Keratinocyte (primary cell): ENCODE data around the gene NPLOC4. TPM values are rescaled to one million over a fixed set of nuclear protein-coding genes. Genes with fewer than 3 reads are reported as not detected.

Experiments
- DNase-seq: peaks from one replicate; pipeline ENCODE4 v3.0.0-alpha.2; 2011; ENCODE audit warnings: low read depth, missing footprints, low spot score
- FAIRE-seq: peaks from 2 replicates; lab custom pipeline; 2011; peaks lifted over from hg19 to GRCh38; lab: Jason Lieb, UNC
- H2AFZ ChIP-seq: 2 replicates; pipeline ENCODE4 v1.6.0; 2012; ENCODE audit warnings: low read length, control low read depth, inconsistent platforms; ENCODE audit not compliant: control insufficient read depth
- H3K27ac ChIP-seq: 2 replicates; pipeline ENCODE4 v1.5.1; 2011; ENCODE audit warnings: low read length; ENCODE audit not compliant: control insufficient read depth, insufficient read depth
- H3K27me3 ChIP-seq: 3 replicates; pipeline ENCODE4 v1.6.0; 2011; ENCODE audit warnings: low read length; ENCODE audit not compliant: control insufficient read depth, insufficient read depth; ENCODE audit errors: extremely low read depth
- H3K36me3 ChIP-seq, 2 experiments: 2 replicates in 1 of 2; 3 replicates in 1 of 2; pipeline ENCODE4 v1.5.1; 2011; ENCODE audit warnings: low read length in 2 of 2, mild to moderate bottlenecking in 1 of 2; ENCODE audit not compliant: control insufficient read depth in 2 of 2, insufficient read depth in 2 of 2; ENCODE audit errors: extremely low read depth in 1 of 2
- H3K4me1 ChIP-seq: 3 replicates; pipeline ENCODE4 v1.5.1; 2011; ENCODE audit warnings: low read length; ENCODE audit not compliant: control insufficient read depth, insufficient read depth; ENCODE audit errors: extremely low read depth
- H3K4me2 ChIP-seq: 3 replicates; pipeline ENCODE4 v1.6.0; 2011; ENCODE audit warnings: low read depth, low read length; ENCODE audit not compliant: control insufficient read depth, insufficient read depth; ENCODE audit errors: extremely low read depth
- H3K4me3 ChIP-seq, 3 experiments: fragments of 200-600 bp in 1 of 3; sonication (generic) in 1 of 3; 2 replicates in 2 of 3; 3 replicates in 1 of 3; pipeline ENCODE4 v1.5.1; 2011 to 2016; ENCODE audit warnings: low read length in 3 of 3, mild to moderate bottlenecking in 3 of 3, control low read depth in 2 of 3, inconsistent platforms in 1 of 3, low read depth in 1 of 3, mixed read lengths in 1 of 3, mixed run types in 1 of 3, moderate library complexity in 1 of 3; ENCODE audit not compliant: control insufficient read depth in 2 of 3, insufficient read depth in 2 of 3; ENCODE audit errors: extremely low read depth in 1 of 3
- H3K79me2 ChIP-seq: 2 replicates; pipeline ENCODE4 v1.6.0; 2012; ENCODE audit warnings: low read length; ENCODE audit not compliant: control insufficient read depth, insufficient read depth
- H3K9ac ChIP-seq: 3 replicates; pipeline ENCODE4 v1.6.0; 2011; ENCODE audit warnings: low read length; ENCODE audit not compliant: control insufficient read depth, insufficient read depth; ENCODE audit errors: extremely low read depth
- H3K9me1 ChIP-seq: 3 replicates; pipeline ENCODE4 v1.6.0; 2011; ENCODE audit warnings: low read length; ENCODE audit not compliant: control insufficient read depth, insufficient read depth; ENCODE audit errors: extremely low read depth
- H3K9me3 ChIP-seq: 2 replicates; pipeline ENCODE4 v1.5.1; 2012; ENCODE audit warnings: low read depth, low read length; ENCODE audit not compliant: control insufficient read depth
- H4K20me1 ChIP-seq: 3 replicates; pipeline ENCODE4 v1.6.0; 2011; ENCODE audit warnings: low read length; ENCODE audit not compliant: control insufficient read depth, insufficient read depth; ENCODE audit errors: extremely low read depth
- EZH2 ChIP-seq: IDR thresholded peaks from one replicate; pipeline ENCODE4 v1.6.1; 2012; ENCODE audit warnings: inconsistent platforms, mild to moderate bottlenecking, low read length, moderate library complexity
- dilution Hi-C: fragments of 300-500 bp; cut with MboI; formaldehyde crosslinking; loops from one replicate; pipeline ENCODE4 v1.7.0; 2020; ENCODE audit warnings: low sequenced_read_pairs; ENCODE audit not compliant: extremely low pct_ligation_motif_present
- polyA plus RNA-seq, 5 experiments: library from polyadenylated mRNA; depleted of rRNA in 3 of 5; stranded (reverse) in 3 of 5; stranded (forward) in 1 of 5; unstranded in 1 of 5; fragments of >200 nt; gene quantifications; 1 replicate in 1 of 5; 2 replicates in 3 of 5; 3 replicates in 1 of 5; pipeline versions ENCODE4 v1.2.1 to v1.2.3, GENCODE V29; 2011 to 2012; ENCODE audit warnings: missing spikeins in 2 of 5, low read depth in 1 of 5, low replicate concordance in 1 of 5
- TF ChIP-seq, protein P1 (sequence below), 3 experiments: IDR thresholded peaks in 1 of 3; conservative IDR thresholded peaks in 1 of 3; optimal IDR thresholded peaks in 1 of 3; 2 replicates in 2 of 3; 3 replicates in 1 of 3; pipeline versions ENCODE3 to v1.5.1; 2011; ENCODE audit warnings: low read length in 3 of 3, mild to moderate bottlenecking in 3 of 3, moderate library complexity in 2 of 3, control low read depth in 1 of 3, inconsistent platforms in 1 of 3; ENCODE audit not compliant: insufficient read depth in 2 of 3; ENCODE audit errors: extremely low read depth in 1 of 3

The NPLOC4 gene
- polyA plus RNA-seq, 1 donor (not counting 4 experiments of a cell fraction or from before 2014, with no cell fraction given) = 64.0 TPM

DNA sequence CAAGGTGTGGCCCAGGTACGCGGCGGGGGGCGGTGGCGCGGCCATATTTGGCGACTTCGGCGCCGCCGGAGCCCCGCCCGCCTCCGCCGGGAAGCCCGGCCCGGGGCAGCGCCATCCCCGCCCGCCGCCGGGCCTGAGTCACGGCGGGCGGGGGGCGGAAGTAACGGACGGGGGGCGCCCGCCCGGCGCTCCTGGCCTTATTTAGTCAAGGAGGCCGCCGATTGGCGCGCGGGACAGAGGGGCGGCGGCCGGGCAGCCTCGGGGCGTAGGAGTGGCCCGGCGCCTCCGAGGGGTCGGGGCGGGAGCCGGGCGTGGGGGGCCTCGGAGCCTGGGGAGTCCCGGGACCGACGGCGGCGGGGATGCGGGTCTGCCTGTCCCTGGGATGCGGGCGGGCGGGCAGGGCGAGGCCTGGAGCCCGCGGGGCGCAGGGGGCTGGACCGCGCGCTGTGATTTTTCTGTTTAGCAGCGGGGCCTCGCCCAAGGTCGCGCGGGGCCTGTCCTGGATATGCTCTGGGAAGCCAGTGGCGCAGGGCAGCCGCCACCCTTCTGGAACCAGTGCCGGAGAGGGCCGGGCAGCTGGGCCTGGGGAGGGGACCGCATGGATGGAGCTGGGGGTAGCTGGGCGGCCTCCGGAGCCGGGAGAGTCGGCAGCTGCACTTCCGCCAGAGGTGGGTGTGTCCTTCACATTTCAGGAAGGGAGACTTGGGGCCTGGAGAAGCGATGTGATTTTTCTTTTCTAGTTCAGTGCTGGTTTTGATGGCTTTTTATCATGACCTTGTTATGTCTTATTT is 122.0 kb downstream of the NPLOC4 start:
- FAIRE-seq = no peak
- Histone ChIP-seq H2AFZ (no peak overlapping the region), H3K4me3 (peak overlapping the region; percentile 51 to 71 (median 59))

DNA sequence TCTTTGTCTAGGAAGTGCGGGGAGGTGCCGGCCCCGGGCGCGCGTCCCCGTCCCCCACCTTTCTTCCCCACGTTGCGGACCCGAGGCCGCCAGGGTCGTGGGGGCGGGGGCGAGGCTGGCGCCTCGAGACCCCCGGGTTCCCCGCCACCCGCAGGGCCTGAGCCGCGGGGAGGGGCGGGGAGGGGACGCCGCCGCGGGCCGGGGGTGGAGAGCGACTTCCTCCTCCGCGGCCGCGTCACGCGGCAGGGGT is 122.5 kb downstream of the NPLOC4 start:
- FAIRE-seq (no peak), DNase-seq (no peak)
- Histone ChIP-seq H3K79me2 (peaks cover 26% of the 10 kb centered on the region), H3K9me3 (peaks cover 2% of the 10 kb centered on the region), H3K9me1 (no peaks in the 10 kb centered on the region), H3K4me2 (peak overlapping the region; percentile 51), H4K20me1 (peaks cover 28% of the 10 kb centered on the region), H3K27me3 (no peaks in the 10 kb centered on the region), H3K4me1 (peaks cover 15% of the 10 kb centered on the region), H3K36me3 (peaks cover 20 to 27% of the 10 kb centered on the region in 2 experiments), H3K9ac (peak overlapping the region; percentile 67), H3K4me3 (peak overlapping the region; percentile 25 to 59 (median 51)), H3K27ac (peak overlapping the region; percentile 73), H2AFZ (no peak overlapping the region)
- dilution Hi-C loops = no loop called here
- no peak for TF ChIP-seq EZH2
- TF ChIP-seq, protein P1, sequence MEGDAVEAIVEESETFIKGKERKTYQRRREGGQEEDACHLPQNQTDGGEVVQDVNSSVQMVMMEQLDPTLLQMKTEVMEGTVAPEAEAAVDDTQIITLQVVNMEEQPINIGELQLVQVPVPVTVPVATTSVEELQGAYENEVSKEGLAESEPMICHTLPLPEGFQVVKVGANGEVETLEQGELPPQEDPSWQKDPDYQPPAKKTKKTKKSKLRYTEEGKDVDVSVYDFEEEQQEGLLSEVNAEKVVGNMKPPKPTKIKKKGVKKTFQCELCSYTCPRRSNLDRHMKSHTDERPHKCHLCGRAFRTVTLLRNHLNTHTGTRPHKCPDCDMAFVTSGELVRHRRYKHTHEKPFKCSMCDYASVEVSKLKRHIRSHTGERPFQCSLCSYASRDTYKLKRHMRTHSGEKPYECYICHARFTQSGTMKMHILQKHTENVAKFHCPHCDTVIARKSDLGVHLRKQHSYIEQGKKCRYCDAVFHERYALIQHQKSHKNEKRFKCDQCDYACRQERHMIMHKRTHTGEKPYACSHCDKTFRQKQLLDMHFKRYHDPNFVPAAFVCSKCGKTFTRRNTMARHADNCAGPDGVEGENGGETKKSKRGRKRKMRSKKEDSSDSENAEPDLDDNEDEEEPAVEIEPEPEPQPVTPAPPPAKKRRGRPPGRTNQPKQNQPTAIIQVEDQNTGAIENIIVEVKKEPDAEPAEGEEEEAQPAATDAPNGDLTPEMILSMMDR (optimal IDR thresholded peaks at IDR 0.05 in 1 of 3, IDR thresholded peaks at IDR 0.05 in 1 of 3, conservative IDR thresholded peaks at IDR 0.05 in 1 of 3; ENCODE audit: extremely low read depth in 1 of 3, insufficient read depth in 2 of 3, low read length in 3 of 3) = no peak

More for the DNA sequence above, 122.0 kb downstream of the NPLOC4 start:
- Histone ChIP-seq H4K20me1 (peaks cover 23% of the 10 kb centered on the region), H3K36me3 (peaks cover 20 to 22% of the 10 kb centered on the region in 2 experiments), H3K9me3 (peaks cover 2% of the 10 kb centered on the region), H3K9me1 (no peaks in the 10 kb centered on the region), H3K4me2 (peak overlapping the region; percentile 93), H3K27me3 (no peaks in the 10 kb centered on the region), H3K4me1 (peaks cover 19% of the 10 kb centered on the region), H3K27ac (peak overlapping the region; percentile 49), H3K9ac (peak overlapping the region; percentile 67), H3K79me2 (peaks cover 26% of the 10 kb centered on the region)
- no peak for TF ChIP-seq EZH2
- TF ChIP-seq, protein P1 (optimal IDR thresholded peaks at IDR 0.05 in 1 of 3, IDR thresholded peaks at IDR 0.05 in 1 of 3, conservative IDR thresholded peaks at IDR 0.05 in 1 of 3; ENCODE audit: extremely low read depth in 1 of 3, insufficient read depth in 2 of 3, low read length in 3 of 3) = no peak
- dilution Hi-C loops = no loop called here
- DNase-seq = no peak
